Purkinje cell (primary cell): ENCODE results near the gene ASB18. TPM values are rescaled to one million over a fixed set of nuclear protein-coding genes. Genes with fewer than 3 reads are reported as not detected.

ENCODE experiments used
- polyA plus RNA-seq: library from polyadenylated mRNA; unstranded; fragments of >200 nt; fragmentation: Nextera tagmentation; gene quantifications from 2 replicates; pipeline ENCODE4 v1.2.1, GENCODE V29; 2014

The ASB18 gene, protein sequence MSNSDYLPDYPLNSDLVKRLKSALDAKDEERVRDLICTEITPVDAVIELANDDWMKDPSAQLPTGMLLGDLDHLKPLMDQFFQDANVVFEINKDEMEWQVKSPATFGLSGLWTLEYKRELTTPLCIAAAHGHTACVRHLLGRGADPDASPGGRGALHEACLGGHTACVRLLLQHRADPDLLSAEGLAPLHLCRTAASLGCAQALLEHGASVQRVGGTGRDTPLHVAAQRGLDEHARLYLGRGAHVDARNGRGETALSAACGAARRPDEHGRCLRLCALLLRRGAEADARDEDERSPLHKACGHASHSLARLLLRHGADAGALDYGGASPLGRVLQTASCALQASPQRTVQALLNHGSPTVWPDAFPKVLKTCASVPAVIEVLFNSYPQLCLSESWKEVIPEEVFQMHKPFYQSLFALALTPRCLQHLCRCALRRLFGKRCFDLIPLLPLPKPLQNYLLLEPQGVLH
- polyA plus RNA-seq, result 0.62 TPM in 1 of 2 replicates, not detected in the other

DNA sequence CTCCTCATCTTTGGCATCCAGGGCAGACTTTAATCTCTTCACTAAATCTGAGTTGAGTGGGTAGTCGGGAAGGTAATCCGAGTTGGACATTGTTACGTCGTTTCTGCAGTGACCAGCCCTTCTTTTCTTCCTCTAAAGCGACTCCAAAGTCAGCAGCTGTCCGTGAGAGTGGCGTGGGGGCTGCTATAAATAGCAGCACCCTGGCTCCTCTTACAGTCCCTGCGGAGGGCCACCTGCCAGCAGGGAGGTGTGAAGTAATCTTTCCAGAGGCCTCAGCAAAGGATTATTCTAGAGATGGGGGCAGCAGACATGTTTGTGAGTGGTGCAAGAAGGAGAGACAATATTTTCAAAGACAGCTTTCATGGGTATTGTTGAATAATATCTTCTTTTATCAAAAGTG, at the start of gene ASB18:
Gene ASB18, minus strand, starts transcription at position 151 of the 400 bp plus-strand sequence. Its CDS starts 61 bp downstream, at position 90.

GRCh38 chr2:236168110-236169080, 95.8 kb downstream of the ASB18 start, which contains the start of gene GBX2:
Gene GBX2, minus strand, starts transcription at chr2:236168386. Its CDS starts 415 bp downstream, at chr2:236167971.

Other genes with a start within 250 kb of the ASB18 start
- gene GBX2, start 96.0 kb downstream of the ASB18 start, polyA plus RNA-seq, result 0.52 TPM in 1 of 2 replicates, not detected in the other